Transverse colon (tissue), 4 donors: ENCODE results near the gene USP20. TPM values are rescaled to one million over a fixed set of nuclear protein-coding genes. Genes with fewer than 3 reads are reported as not detected.
A peak's percentile ranks its signal among the peaks of the same experiment; 100 is the strongest.

Source experiments
- DNase-seq: peaks from one replicate; pipeline ENCODE4 v3.0.0-alpha.2; 2019
- H3K27ac ChIP-seq, 4 donors: fragments of 200-600 bp; sonication (generic); 2 replicates each; pipeline ENCODE4 v1.5.1; 2016 to 2018; ENCODE audit warnings: inconsistent platforms in 4 of 4
- H3K27me3 ChIP-seq: fragments of 200-600 bp; sonication (generic); 2 replicates; pipeline ENCODE4 v1.5.1; 2017; ENCODE audit warnings: inconsistent platforms
- H3K36me3 ChIP-seq, 4 donors: fragments of 200-600 bp; sonication (generic); 2 replicates each; pipeline ENCODE4 v1.5.1; 2017 to 2019; ENCODE audit warnings: inconsistent platforms in 4 of 4
- H3K4me1 ChIP-seq, 4 donors: fragments of 200-600 bp; sonication (generic); 2 replicates each; pipeline ENCODE4 v1.5.1; 2017 to 2020; ENCODE audit warnings: inconsistent platforms in 4 of 4
- H3K4me3 ChIP-seq, 4 donors: fragments of 200-600 bp; sonication (generic); 1 replicate in 1 of 4; 2 replicates in 3 of 4; pipeline versions ENCODE4 v1.5.1 to v1.6.1; 2017 to 2019; ENCODE audit warnings: inconsistent platforms in 4 of 4
- H3K9me3 ChIP-seq, 2 donors: fragments of 200-600 bp; sonication (generic); 2 replicates each; pipeline ENCODE4 v1.5.1; 2017 to 2019; ENCODE audit warnings: inconsistent platforms in 2 of 2
- CTCF ChIP-seq, 5 experiments: fragments of 200-600 bp in 3 of 5; fragments of 450-650 bp in 2 of 5; sonication (generic) in 3 of 5; IDR thresholded peaks; 1 replicate in 2 of 5; 2 replicates in 3 of 5; pipeline ENCODE4 v1.5.1; 2016 to 2017; ENCODE audit warnings: antibody characterized with exemption in 5 of 5, inconsistent platforms in 3 of 5, mild to moderate bottlenecking in 2 of 5, moderate library complexity in 1 of 5
- EP300 ChIP-seq: sonication (generic); formaldehyde crosslinking; IDR thresholded peaks from one replicate; pipeline ENCODE4 v1.6.1; 2017; ENCODE audit warnings: antibody characterized with exemption, low read depth
- POLR2A ChIP-seq: fragments of 450-650 bp; IDR thresholded peaks from one replicate; pipeline ENCODE4 v1.6.1; 2016; ENCODE audit warnings: antibody characterized with exemption, mild to moderate bottlenecking, moderate library complexity
- POLR2AphosphoS5 ChIP-seq, 3 donors: sonication (generic); formaldehyde crosslinking; IDR thresholded peaks; one replicate each; pipeline ENCODE4 v1.6.1; 2016; ENCODE audit warnings: antibody characterized with exemption in 3 of 3
- WGBS, 2 donors: methylation state at CpG; one replicate each; pipeline ENCODE4 v1.1.5; 2018; ENCODE audit warnings: low coverage in 1 of 2; 5-methylcytosine and 5-hydroxymethylcytosine counted together
- in situ Hi-C, 4 donors: fragments of 200-750 bp; cut with MboI; loops; one replicate each; pipeline versions ENCODE4 v1.15.0 to v1.15.1; 2017; ENCODE audit warnings: low sequenced_read_pairs in 3 of 4, low pct_ligation_motif_present in 1 of 4, low pct_unique_long_range_greater_than_20kb in 1 of 4
- intact Hi-C: fragments of 100-400 bp; cut with DNase I; formaldehyde crosslinking; loops from one replicate; pipeline ENCODE4 v1.15.1; 2023; ENCODE audit warnings: low total_unique reads
- total RNA-seq, 4 donors: library from RNA; depleted of rRNA; stranded (reverse); fragments of >200 nt; gene quantifications; one replicate each; pipeline ENCODE4 v1.1.0, GENCODE V29; 2016

USP20 gene
- total RNA-seq, 4 donors from 2014 or later: 18.3 to 40.0 (median 25.3) TPM

GRCh38 chr9:129894120-129894823 is 59.0 kb downstream of the USP20 start:
- Histone ChIP-seq H3K36me3 (peaks cover 0 to 25% (median 0%) of the 10 kb centered on the region in 4 donors), H3K27me3 (no peaks in the 10 kb centered on the region), H3K4me1 (peaks cover 0 to 41% (median 19%) of the 10 kb centered on the region in 4 donors), H3K4me3 (no peak overlapping the region), H3K27ac (peak overlapping the region; percentile 25 to 90 (median 62)), H3K9me3 (no peaks in the 10 kb centered on the region)
- WGBS, 2 donors: 68 to 77% methylated on average over 5 to 9 of the region's 9 CpGs
- in situ Hi-C loops: loop anchor here in 3 of 4 donors (10.0 to 25.0 kb wide), 3 partner anchors 143 to 343 kb away; partner anchors contain the start of gene FNBP1 (in 3 of the 3)
- intact Hi-C loops: no loop called here
- DNase-seq: no peak
- TF ChIP-seq EP300 (no peak), CTCF (IDR thresholded peaks at IDR 0.05) (no peak)

- Histone ChIP-seq H3K4me3 (no peak overlapping the region), H3K27ac (no peak overlapping the region), H3K9me3 (no peaks in the 10 kb centered on the region), H3K36me3 (peaks cover 0 to 31% (median 4%) of the 10 kb centered on the region in 4 donors), H3K27me3 (no peaks in the 10 kb centered on the region), H3K4me1 (peaks cover 0 to 31% (median 19%) of the 10 kb centered on the region in 4 donors)
- TF ChIP-seq POLR2AphosphoS5 (IDR thresholded peaks at IDR 0.05) (no peak), EP300 (no peak), CTCF (IDR thresholded peaks at IDR 0.05) (no peak), POLR2A (no peak)
- DNase-seq: no peak
- in situ Hi-C loops (loop anchor here in 3 of 4 donors (10.0 to 25.0 kb wide), 3 partner anchors 142 to 342 kb away; partner anchors contain the start of gene FNBP1 (in 3 of the 3)), intact Hi-C loops (no loop called here)
- 92% methylated on average over 13 to 17 of the region's 17 CpGs for WGBS, 2 donors
Measured at GRCh38 chr9:129895376-129896268, 60.4 kb downstream of the USP20 start.

GRCh38 chr9:129897263-129897662 is 62.0 kb downstream of the USP20 start:
- Histone ChIP-seq H3K36me3 (peaks cover 0 to 43% (median 7%) of the 10 kb centered on the region in 4 donors), H3K9me3 (no peaks in the 10 kb centered on the region), H3K27me3 (no peaks in the 10 kb centered on the region), H3K4me3 (no peak overlapping the region), H3K4me1 (peaks cover 0 to 15% (median 9%) of the 10 kb centered on the region in 4 donors), H3K27ac (no peak overlapping the region)
- 86 to 94% methylated on average over 6 of the region's 6 CpGs for WGBS, 2 donors
- no peak for TF ChIP-seq POLR2A
- no peak for TF ChIP-seq POLR2AphosphoS5 (IDR thresholded peaks at IDR 0.05)
- TF ChIP-seq CTCF (IDR thresholded peaks at IDR 0.05): no peak
- no peak for TF ChIP-seq EP300
- in situ Hi-C loops (loop anchor here in 3 of 4 donors (10.0 to 25.0 kb wide), 3 partner anchors 140 to 340 kb away; partner anchors contain the start of gene FNBP1 (in 3 of the 3)), intact Hi-C loops (no loop called here)
- DNase-seq: no peak

GRCh38 chr9:129898185-129898584 is 62.9 kb downstream of the USP20 start:
- in situ Hi-C loops (loop anchor here in 3 of 4 donors (10.0 to 25.0 kb wide), 3 partner anchors 139 to 339 kb away; partner anchors contain the start of gene FNBP1 (in 3 of the 3)), intact Hi-C loops (no loop called here)
- H3K27ac ChIP-seq: no peak overlapping the region
- H3K4me3 ChIP-seq: no peak overlapping the region
- no peaks in the 10 kb centered on the region for H3K9me3 ChIP-seq
- 71 to 85% methylated on average over 6 to 8 of the region's 8 CpGs for WGBS, 2 donors
- TF ChIP-seq EP300: no peak
- no peak for TF ChIP-seq POLR2A
- TF ChIP-seq CTCF (IDR thresholded peaks at IDR 0.05): no peak
- no peak for TF ChIP-seq POLR2AphosphoS5 (IDR thresholded peaks at IDR 0.05)
- no peak for DNase-seq
- peaks cover 0 to 6% (median under 1%) of the 10 kb centered on the region in 4 donors for H3K4me1 ChIP-seq
- H3K27me3 ChIP-seq: no peaks in the 10 kb centered on the region
- peaks cover 0 to 45% (median 7%) of the 10 kb centered on the region in 4 donors for H3K36me3 ChIP-seq
